ENCODE results near the gene AATK. TPM values are rescaled to one million over a fixed set of nuclear protein-coding genes. Genes with fewer than 3 reads are reported as not detected.

AATK gene
- total RNA-seq, 2 experiments from 2014 or later: 0.25 to 0.31 TPM

DNA sequence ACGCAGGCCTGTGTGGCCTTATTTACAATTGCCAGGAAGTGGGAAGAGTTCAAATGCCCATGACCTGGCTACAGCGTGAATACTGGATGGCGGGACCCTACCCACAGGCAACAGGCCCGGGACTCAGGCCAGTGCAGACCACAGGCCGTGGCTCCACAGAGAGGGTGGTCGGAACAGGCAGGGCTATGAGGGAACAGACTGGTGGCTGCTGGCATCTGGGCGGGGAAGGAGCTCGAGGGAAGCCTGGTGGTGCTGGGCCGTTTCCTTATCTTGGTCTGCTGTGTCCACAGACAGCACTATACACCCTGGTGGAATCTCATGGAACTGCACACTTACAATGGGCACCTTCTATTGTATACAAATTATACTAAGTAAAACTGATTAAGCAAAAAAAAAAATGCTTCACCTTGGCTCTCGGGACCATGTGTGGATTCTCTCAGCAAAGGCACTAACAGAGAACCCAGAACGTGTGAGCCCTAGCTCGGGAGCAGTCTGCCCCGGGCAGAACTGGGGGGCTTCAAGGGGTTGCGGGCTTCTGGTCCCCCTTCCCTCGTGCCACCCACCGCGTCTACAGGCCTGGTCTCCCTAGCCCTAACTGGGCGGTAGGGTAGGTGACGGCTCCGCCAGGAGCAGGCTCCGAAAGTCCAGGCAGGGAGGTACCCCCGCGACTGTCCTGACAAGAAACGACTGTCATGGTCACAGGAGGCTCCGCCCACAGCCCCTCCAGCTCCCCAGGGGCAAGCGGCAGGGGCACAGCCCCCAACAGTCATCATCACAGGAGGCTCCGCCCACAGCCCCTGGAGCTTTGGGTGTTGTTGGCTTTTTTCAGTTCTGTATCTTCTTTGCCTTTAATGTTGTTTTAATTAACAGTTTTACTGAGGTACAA is 34.9 kb upstream of the AATK start:
- Mint-ChIP-seq H3K4me1 (no peaks in the 10 kb centered on the region), H3K36me3 (ENCODE audit: low read depth) (no peaks in the 10 kb centered on the region), H3K4me3 (no peak overlapping the region), H3K27ac (no peak overlapping the region), H3K27me3 (no peaks in the 10 kb centered on the region), H3K9me3 (no peaks in the 10 kb centered on the region)
- DNase-seq: peak; percentile 55
- ChIA-PET POLR2A (no interaction called here), CTCF (interaction anchor here (0.5 kb wide), 2 partner anchors 12 to 125 kb away, joined by 3 to 4 read pairs; no protein-coding TSS in a partner anchor)

DNA sequence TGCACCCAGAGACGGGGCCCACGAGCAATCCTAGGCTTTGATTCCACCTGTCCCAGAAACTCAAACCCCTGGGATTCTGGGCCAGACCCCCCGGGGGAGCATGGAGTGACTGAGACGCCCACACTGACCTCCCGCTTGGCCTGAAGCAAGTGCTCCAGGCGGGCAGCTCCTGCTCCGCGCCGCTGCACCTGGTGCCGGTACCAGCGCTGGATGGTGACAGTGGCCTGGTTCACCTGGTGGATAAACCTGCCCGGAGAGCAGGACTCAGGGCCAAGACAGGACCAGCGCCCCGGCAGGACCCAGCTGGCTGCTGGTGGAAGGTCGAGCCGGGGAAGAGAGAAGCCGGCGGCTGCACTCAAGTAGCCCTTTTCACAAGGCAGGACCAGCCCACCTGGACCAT is 34.2 kb upstream of the AATK start:
- DNase-seq: no peak
- POLR2A ChIA-PET: no interaction called here
- CTCF ChIA-PET: interaction anchor here (0.5 to 0.6 kb wide), 2 partner anchors 30 to 124 kb away, joined by 3 read pairs; no protein-coding TSS in a partner anchor
- no peaks in the 10 kb centered on the region for H3K36me3 Mint-ChIP-seq (ENCODE audit: low read depth)
- H3K27me3 Mint-ChIP-seq: no peaks in the 10 kb centered on the region
- no peaks in the 10 kb centered on the region for H3K9me3 Mint-ChIP-seq
- no peak overlapping the region for H3K27ac Mint-ChIP-seq
- H3K4me1 Mint-ChIP-seq: no peaks in the 10 kb centered on the region
- H3K4me3 Mint-ChIP-seq: no peak overlapping the region

DNA sequence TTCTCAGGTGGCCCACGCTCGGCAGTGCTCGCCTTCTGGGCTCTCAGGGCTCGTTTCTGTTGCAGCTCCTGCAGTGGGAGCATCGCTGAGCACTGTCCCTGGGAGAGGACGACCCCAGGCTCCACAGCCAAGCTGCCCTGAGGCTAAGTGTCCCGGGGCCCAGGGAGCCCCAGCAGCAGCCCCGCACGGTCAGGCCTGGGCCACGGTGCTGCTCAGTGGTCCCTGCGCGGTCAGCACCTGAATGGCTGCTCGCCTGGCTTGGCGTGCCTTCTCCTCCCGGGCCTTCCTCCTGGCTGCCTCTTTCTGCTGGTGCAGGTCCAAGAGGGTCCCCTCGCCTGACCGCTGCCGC is 33.4 kb upstream of the AATK start:
- no peaks in the 10 kb centered on the region for H3K36me3 Mint-ChIP-seq (ENCODE audit: low read depth)
- no peak for DNase-seq
- no peaks in the 10 kb centered on the region for H3K27me3 Mint-ChIP-seq
- no peaks in the 10 kb centered on the region for H3K4me1 Mint-ChIP-seq
- H3K4me3 Mint-ChIP-seq: no peak overlapping the region
- CTCF ChIA-PET: no interaction called here
- POLR2A ChIA-PET: no interaction called here
- no peak overlapping the region for H3K27ac Mint-ChIP-seq
- no peaks in the 10 kb centered on the region for H3K9me3 Mint-ChIP-seq

DNA sequence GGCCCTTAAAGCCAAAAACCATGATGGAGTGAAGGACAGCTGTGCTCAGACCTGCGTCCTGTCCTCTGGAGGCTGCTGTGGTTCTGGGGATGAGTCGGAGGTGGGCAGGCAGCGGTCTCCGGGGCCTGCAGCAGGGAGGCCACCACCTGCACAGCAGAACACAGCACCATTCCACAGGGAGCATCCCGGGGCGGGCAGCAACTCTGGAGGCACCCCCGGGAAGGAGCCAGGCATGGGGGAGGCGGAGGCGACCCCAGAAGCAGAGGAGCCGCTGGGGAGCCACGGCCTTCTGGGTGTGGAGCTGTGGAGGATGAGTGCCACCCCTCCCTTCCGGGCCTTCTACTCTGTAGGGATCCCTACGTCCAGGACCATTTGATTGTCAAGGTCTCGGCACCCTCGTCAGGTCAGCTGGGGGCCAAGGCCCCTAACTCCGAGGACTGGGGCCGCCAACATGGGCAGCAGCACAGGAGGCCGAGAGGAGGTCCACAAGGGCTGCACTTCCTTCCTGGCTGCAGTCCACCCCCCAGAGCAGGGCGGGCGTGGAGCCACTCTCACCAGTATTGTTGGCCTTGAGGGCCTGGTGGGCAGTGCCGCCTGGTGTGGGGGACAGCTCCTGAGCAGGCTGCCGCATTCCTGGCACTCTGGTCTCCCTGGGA is 32.9 kb upstream of the AATK start:
- H3K27me3 Mint-ChIP-seq: no peaks in the 10 kb centered on the region
- H3K4me1 Mint-ChIP-seq: no peaks in the 10 kb centered on the region
- no peak for DNase-seq
- CTCF ChIA-PET: interaction anchor here (0.8 kb wide), 1 partner anchor 8 kb away, joined by 3 read pairs; no protein-coding TSS in a partner anchor
- H3K36me3 Mint-ChIP-seq (ENCODE audit: low read depth): no peaks in the 10 kb centered on the region
- no peak overlapping the region for H3K27ac Mint-ChIP-seq
- no peaks in the 10 kb centered on the region for H3K9me3 Mint-ChIP-seq
- POLR2A ChIA-PET: no interaction called here
- no peak overlapping the region for H3K4me3 Mint-ChIP-seq

DNA sequence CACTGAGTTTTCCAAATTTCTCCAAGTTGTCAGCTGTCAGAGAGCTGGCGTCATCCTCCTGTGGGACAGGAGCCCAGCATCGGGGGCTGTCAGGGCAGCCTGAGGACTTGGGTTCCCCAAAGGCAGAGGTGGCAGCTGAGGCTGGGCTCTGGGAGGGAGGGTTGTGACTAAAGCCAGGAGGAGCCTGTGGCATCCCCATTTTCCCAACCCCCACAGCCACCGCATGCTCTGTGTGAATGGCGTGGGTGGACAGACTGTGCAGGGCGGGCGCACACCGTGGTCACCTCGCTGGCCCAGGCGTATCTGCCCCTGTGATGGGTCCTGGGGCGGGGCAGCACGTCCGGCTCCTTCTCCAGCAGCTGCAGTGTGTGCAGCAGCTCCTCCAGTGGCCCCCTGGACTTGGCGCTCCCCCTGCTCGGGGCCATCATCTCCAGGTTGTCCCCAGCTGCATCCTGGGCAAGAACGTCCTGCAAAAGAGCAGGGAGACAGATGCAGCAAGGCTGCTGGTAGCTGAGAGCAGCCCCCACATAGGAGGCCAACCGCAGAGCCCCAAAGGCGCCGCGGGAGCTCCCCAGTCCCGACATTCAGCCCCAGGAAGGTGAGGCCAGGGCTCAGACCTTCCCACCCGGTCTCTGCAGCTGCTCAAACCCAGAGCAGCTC is 31.9 kb upstream of the AATK start:
- Mint-ChIP-seq H3K27me3 (no peaks in the 10 kb centered on the region), H3K4me1 (no peaks in the 10 kb centered on the region), H3K9me3 (no peaks in the 10 kb centered on the region), H3K4me3 (no peak overlapping the region), H3K36me3 (ENCODE audit: low read depth) (no peaks in the 10 kb centered on the region), H3K27ac (no peak overlapping the region)
- POLR2A ChIA-PET: no interaction called here
- no peak for DNase-seq
- CTCF ChIA-PET: no interaction called here

DNA sequence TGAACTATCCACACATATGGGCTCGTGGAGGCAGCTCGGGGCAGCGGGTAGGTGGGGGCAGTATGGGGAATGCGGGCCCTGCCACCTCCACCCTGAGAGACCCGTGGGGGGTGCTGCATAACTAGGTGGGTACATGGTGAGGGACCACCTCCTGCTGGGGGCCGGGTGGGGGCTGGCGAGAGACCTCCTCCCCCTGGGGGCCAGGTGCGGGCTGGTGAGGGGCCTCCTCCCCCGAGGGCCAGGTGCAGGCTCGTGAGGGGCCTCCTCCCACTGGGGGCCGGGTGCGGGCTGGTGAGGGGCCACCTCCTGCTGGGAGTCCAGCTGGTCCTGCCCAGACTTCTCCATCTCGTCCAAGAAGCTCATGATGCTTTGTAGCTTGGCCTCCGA is 31.4 kb upstream of the AATK start:
- no peak overlapping the region for H3K4me3 Mint-ChIP-seq
- H3K9me3 Mint-ChIP-seq: no peaks in the 10 kb centered on the region
- ChIA-PET POLR2A (no interaction called here), CTCF (interaction anchor here (0.6 kb wide), 1 partner anchor 449 kb away, joined by 5 read pairs; no protein-coding TSS in a partner anchor)
- no peaks in the 10 kb centered on the region for H3K4me1 Mint-ChIP-seq
- no peak overlapping the region for H3K27ac Mint-ChIP-seq
- no peaks in the 10 kb centered on the region for H3K27me3 Mint-ChIP-seq
- H3K36me3 Mint-ChIP-seq (ENCODE audit: low read depth): no peaks in the 10 kb centered on the region
- DNase-seq: no peak

DNA sequence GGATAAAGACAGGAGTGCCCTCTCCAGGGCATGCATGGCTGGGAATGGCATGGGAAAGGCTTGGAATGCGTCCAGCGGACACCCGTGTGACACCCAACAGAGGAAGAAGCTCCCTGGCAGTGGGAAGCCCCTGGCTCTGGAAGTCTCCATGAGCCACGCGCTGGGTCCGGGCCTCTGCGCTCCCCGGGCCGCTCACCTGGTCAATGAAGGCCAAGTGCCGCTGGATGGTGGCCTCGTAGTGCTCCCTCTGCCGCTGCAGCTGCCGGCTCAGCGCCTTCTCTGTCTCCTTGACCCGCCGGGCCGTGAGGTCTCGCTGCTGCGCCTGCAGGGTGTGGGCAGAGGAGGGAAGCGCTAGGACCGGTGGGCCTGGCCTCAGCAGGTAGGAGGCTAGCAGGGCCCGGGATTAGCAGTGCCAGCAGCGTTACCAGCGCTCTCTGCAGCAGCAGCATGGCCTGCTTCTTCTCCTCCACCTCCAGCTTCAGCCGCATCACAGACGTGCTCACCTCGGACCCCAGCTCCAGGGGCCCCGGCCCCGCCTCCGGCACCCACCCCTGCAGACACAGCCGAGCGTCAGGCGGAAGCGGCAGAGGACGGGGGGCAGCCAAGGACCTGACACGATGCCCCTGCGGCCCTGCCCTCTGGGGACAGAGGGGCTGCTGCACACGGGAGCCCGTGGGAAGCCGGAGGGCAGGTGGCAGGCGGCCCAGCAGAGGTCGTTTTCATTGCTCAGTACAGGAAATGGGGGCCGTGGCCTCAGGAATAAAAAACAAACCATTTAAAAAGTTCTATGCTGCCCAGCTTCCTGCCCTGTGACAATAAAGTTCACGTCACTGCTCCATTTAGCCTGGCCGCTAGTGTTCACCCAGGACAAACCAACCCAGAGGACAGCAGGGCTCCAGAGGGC is 30.7 kb upstream of the AATK start:
- CTCF ChIA-PET: interaction anchor here (0.6 kb wide), 1 partner anchor 450 kb away, joined by 5 read pairs; no protein-coding TSS in a partner anchor
- no peak overlapping the region for H3K27ac Mint-ChIP-seq
- no peak for DNase-seq
- H3K4me1 Mint-ChIP-seq: no peaks in the 10 kb centered on the region
- no peaks in the 10 kb centered on the region for H3K27me3 Mint-ChIP-seq
- no peaks in the 10 kb centered on the region for H3K36me3 Mint-ChIP-seq (ENCODE audit: low read depth)
- H3K9me3 Mint-ChIP-seq: no peaks in the 10 kb centered on the region
- no peak overlapping the region for H3K4me3 Mint-ChIP-seq
- POLR2A ChIA-PET: no interaction called here

DNA sequence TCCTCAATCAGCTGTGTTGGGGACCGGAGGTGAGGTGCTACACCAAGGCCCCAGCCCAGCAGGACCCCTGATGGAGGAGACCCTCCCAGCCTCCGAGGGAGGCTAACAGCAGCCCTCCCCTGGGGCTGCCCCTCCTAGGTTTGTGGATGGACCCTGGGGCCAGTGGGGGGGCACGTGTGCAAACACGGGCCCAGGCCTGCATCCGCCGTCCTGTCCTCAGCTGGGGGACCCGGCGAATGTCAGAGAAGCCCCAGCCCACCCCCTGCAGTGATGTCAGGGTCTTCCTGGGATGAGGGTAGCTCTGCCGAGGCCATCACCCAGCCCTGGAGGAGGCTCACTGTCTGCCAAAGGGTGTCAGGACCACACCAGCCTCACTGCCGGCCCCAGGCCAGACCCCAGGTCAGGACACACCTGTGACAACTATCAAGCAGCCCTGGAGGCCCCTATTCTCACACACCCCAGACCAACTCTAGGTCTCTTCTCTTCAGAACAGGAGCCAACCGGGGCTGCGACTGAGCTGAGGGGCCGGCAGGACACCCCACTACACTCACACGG is 30.0 kb upstream of the AATK start:
- POLR2A ChIA-PET: no interaction called here
- H3K4me3 Mint-ChIP-seq: no peak overlapping the region
- no peaks in the 10 kb centered on the region for H3K4me1 Mint-ChIP-seq
- no peaks in the 10 kb centered on the region for H3K9me3 Mint-ChIP-seq
- no peak overlapping the region for H3K27ac Mint-ChIP-seq
- no peaks in the 10 kb centered on the region for H3K27me3 Mint-ChIP-seq
- no peaks in the 10 kb centered on the region for H3K36me3 Mint-ChIP-seq (ENCODE audit: low read depth)
- no peak for DNase-seq
- CTCF ChIA-PET: no interaction called here

DNA sequence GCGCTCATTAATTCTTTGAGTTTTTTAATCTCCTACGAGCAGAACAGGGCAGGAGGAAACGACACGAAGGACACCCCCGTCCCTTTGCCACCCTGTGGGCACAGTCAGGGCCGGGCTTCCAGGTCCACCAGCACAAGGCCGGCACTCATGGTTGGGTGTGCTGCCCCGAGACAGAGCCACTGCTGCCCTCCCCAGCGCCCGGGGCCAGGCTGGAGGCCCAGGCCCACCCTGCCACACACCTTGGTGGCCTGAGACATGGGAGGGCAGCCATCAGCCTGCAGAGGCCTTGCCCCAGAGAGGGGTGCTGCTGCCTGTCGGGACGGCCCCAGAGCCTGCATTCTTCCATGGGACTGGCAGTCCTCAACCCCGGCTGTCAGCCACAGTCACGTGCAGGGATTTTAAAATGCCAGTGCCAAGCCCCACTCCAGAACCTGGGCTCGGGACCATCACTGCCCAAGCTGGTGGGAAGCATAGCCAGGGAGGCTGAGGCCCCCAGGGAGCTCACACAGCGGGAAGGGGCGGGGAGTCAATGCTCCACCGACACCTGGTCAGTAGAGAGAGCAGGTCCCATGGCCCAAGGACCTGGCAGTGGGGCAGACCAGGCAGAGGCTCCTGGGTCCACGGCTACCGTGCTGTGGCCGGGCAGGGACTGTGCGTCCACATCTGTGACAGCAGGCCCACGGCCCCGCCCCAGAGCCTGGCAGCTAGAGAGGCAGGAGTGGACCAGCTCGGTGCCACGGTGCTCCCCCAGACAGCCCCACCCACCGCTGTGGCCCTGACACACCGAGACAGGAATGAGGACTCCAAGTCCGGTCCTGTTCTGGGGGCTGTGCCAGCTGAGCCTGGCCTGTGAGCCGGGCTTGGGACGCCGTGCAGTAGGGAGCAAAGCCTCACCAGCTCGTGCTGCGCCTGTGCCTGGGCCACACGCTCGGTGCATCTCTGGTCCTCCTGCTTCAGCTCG is 29.2 kb upstream of the AATK start:
- ChIA-PET POLR2A (no interaction called here), CTCF (no interaction called here)
- Mint-ChIP-seq H3K4me3 (no peak overlapping the region), H3K36me3 (ENCODE audit: low read depth) (no peaks in the 10 kb centered on the region), H3K9me3 (no peaks in the 10 kb centered on the region), H3K27ac (no peak overlapping the region), H3K4me1 (no peaks in the 10 kb centered on the region), H3K27me3 (no peaks in the 10 kb centered on the region)
- no peak for DNase-seq

DNA sequence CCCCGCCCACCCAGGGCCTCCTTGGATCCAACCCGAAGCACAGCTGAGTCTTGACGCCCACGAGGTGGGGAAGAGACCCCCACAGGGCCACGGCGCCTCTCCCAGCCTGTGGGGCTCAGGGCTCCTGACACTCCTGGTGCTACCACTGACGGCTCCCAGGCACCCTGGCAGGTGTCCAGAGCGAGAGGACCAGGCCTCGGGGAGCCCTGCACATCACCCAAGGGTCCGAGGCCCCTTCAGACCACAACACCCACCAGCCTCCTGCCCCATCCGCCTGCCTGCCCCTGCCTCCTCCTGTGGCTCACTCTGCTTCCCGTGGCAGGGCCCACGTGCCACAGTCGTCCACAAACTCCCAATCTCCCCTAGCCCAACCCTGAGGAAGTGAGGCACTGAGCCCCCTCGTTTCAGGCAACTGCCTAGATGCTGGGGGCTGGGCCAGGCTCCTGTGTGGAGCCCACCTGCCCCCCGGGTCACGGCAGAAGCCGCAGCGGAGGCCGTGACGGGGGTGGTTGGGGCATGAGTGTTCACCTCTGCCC is 28.3 kb upstream of the AATK start:
- Mint-ChIP-seq H3K27me3 (no peaks in the 10 kb centered on the region), H3K4me3 (no peak overlapping the region), H3K4me1 (no peaks in the 10 kb centered on the region), H3K9me3 (no peaks in the 10 kb centered on the region), H3K27ac (no peak overlapping the region), H3K36me3 (ENCODE audit: low read depth) (no peaks in the 10 kb centered on the region)
- CTCF ChIA-PET: no interaction called here
- DNase-seq: no peak
- POLR2A ChIA-PET: no interaction called here

DNA sequence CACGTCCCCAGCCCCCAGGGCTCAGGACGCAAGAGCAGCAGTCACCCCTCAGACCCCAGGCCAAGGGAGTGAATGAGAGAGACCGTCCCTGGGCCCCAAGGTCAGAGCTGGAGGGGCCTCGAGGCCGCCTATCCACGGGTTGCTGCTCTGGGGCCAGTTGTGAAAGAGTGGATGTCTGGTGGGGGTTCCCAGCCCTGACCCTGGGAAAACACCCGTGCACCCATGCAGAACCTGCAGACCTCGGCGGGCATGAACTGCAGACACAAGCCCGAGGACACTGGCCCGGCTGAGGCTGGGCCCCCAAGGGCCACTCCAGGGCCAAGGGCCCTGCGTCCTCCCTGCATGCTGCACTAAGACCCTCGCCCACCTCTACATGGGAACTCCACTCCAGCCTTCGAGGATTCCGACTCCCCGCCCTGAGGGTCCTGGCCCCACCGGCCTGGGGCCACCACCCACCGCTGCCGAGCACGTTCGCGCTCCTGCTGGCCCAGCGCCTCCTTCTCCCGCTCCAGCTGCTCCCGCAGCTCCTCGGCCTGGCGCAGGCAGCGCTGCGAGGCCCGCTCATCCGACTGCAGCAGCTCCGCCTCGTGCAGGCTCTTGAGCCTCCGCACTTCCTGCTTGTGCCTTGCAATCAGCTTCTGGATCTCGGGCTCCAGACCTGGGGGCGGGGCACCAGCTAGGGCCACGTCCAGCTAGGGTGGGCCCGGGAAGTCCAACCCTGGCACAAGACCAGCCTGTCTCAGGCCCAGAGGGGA is 27.6 kb upstream of the AATK start:
- H3K27me3 Mint-ChIP-seq: no peaks in the 10 kb centered on the region
- H3K27ac Mint-ChIP-seq: no peak overlapping the region
- no peaks in the 10 kb centered on the region for H3K4me1 Mint-ChIP-seq
- POLR2A ChIA-PET: no interaction called here
- CTCF ChIA-PET: no interaction called here
- H3K9me3 Mint-ChIP-seq: no peaks in the 10 kb centered on the region
- DNase-seq: no peak
- no peaks in the 10 kb centered on the region for H3K36me3 Mint-ChIP-seq (ENCODE audit: low read depth)
- H3K4me3 Mint-ChIP-seq: no peak overlapping the region
